ENCODE data around the gene GPR31.

The GPR31 gene

GRCh38 chr6:167122041-167122826, 35.5 kb downstream of the GPR31 start:
- DNase-seq (no peak), ATAC-seq (no peak)
- Mint-ChIP-seq H3K9me3 (no peaks in the 10 kb centered on the region), H3K4me1 (peaks cover 50% of the 10 kb centered on the region), H3K36me3 (ENCODE audit: low read depth) (no peaks in the 10 kb centered on the region), H3K27ac (peak overlapping the region; percentile 60), H3K4me3 (peak overlapping the region; percentile 9), H3K27me3 (peaks cover 2% of the 10 kb centered on the region)

DNA sequence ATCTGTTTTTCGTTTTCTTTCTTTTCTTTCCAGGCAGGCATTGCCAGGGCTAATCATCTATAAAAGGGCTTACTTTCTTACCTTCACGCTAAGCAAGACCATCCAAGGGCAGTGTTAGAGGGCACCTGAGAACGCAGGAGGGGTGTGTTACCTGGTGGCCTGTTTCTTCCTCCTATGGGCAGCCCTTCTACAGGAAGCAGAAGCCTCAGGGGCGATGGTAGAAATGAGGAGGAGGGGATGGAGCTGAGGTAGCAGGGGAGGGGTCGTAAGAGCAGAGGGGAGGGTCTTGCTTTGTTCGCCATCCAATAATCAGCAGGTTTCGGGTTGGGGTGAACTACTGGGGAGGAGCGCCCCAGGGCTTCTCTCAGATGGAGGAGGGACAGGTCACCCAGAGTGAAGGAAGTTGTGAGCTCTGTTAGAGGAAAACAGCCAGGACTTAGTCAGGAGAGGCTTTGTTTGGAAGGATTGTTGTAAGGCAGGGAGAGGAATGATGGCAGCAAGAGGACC, 36.4 kb downstream of the GPR31 start:
- no peaks in the 10 kb centered on the region for H3K36me3 Mint-ChIP-seq (ENCODE audit: low read depth)
- H3K4me1 Mint-ChIP-seq, result peaks cover 50% of the 10 kb centered on the region
- no peaks in the 10 kb centered on the region for H3K9me3 Mint-ChIP-seq
- H3K27me3 Mint-ChIP-seq, result peaks cover 2% of the 10 kb centered on the region
- H3K27ac Mint-ChIP-seq, result peak overlapping the region; percentile 68
- no peak for DNase-seq
- peak overlapping the region; percentile 6 for H3K4me3 Mint-ChIP-seq
- ATAC-seq, result no peak

DNA sequence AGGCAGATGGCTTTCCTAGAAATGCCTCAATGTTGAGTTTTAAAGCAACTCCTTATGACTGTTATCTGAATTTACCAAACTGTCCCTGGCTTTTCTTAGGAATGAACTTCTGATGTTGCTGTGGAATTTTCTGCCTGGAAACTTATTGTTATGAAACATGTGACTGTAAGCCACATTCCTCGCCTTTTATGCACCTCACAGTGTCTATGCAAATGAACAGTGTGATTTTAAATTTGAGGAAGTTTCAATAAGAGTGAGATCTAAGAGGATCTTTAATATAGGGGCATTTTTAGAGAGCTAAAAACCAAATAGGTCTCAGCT, 37.2 kb downstream of the GPR31 start:
- H3K27ac Mint-ChIP-seq, result peak overlapping the region; percentile 47
- ATAC-seq (no peak), DNase-seq (no peak)
- peak overlapping the region; percentile 47 for H3K4me3 Mint-ChIP-seq
- H3K36me3 Mint-ChIP-seq (ENCODE audit: low read depth), result no peaks in the 10 kb centered on the region
- H3K4me1 Mint-ChIP-seq, result peaks cover 55% of the 10 kb centered on the region
- H3K9me3 Mint-ChIP-seq, result no peaks in the 10 kb centered on the region
- peaks cover 2% of the 10 kb centered on the region for H3K27me3 Mint-ChIP-seq

DNA sequence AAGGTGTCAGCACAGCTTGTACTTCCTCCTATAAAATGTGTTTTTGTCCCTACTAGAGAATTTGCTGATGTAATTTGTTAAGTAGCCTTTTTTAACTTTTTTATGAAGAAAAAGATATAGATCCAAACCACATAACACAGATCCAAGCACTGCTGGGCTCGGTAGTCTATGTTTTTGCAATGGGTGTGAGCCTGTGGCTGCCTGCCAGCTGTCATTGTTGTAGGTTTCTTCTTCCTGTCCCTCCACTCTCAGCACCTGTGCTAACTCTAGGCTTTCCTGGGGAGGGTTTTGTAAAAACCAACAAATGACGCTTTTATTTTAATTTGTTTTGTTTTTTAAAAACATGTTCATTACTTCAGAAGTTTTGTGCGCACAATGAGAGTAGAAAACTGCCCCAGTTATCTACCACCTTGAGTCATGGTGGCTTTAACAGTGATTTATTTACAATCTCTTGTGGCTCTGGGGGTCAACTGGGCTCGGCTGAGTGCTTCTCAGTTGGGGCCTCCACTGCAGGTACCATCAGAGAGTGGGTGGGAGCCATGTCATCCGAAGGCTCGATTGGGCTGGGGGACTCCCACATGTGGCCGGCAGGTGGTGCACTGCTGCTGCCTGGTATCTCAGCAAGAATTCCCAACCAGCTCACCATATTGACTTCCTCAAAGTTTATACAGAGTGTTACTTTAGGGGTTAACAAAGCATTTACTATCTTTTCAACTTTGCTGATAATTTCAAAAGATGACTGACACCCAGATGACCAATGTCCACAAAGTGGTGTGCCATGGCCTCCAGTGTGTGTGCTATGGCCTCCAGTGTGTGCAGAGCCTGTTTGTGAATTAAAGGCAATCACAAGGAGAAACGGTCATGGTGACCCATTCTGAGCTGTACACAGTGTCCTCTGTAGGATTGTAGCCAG, 37.9 kb downstream of the GPR31 start:
- no peaks in the 10 kb centered on the region for H3K36me3 Mint-ChIP-seq (ENCODE audit: low read depth)
- H3K9me3 Mint-ChIP-seq, result no peaks in the 10 kb centered on the region
- no peak overlapping the region for H3K27ac Mint-ChIP-seq
- peak; percentile 13 for ATAC-seq
- peaks cover 2% of the 10 kb centered on the region for H3K27me3 Mint-ChIP-seq
- H3K4me1 Mint-ChIP-seq, result peaks cover 61% of the 10 kb centered on the region
- H3K4me3 Mint-ChIP-seq, result no peak overlapping the region
- DNase-seq, result no peak

DNA sequence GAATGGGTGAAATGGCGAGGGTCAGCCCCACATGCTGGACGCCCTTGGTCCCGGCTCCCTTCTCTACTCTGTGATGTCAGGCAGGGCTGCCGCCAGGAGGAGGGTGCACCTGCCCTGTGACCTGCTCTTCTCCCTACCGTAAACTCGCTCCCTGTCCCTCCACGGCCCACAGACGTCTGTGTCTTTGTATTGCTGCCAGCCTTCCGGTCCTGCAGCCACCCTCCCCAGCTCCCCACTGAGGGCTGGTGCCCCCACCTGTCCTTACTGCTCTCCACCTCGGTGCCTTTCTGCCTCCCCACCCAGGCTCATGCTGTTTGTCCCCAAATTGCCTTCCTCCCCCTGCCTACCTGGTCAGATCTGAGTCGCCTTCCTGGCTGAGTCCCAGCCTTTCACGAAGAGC, 38.9 kb downstream of the GPR31 start:
- H3K27ac Mint-ChIP-seq, result peak overlapping the region; percentile 54
- H3K9me3 Mint-ChIP-seq, result no peaks in the 10 kb centered on the region
- H3K4me3 Mint-ChIP-seq, result peak overlapping the region; percentile 13
- H3K27me3 Mint-ChIP-seq, result peaks cover 2% of the 10 kb centered on the region
- peaks cover 67% of the 10 kb centered on the region for H3K4me1 Mint-ChIP-seq
- ATAC-seq (no peak), DNase-seq (no peak)
- no peaks in the 10 kb centered on the region for H3K36me3 Mint-ChIP-seq (ENCODE audit: low read depth)

DNA sequence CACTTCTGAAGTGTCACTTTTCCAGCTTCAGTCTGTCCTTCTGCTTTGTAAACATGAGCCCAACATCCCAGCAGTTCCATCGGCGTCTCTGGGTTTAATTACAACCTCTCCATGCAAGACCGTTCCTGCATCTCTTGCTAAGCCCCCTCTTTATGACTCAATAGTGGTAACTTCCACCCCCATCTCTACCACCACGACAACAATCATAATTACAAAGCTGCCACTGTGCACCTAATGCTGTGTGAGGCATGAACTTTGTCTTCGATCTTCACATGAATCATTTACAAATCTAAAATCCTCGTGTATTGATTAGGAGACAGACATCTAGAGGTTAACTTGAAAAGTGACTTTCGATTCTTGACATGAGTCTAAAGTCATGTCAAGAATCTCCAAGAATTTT, 39.8 kb downstream of the GPR31 start:
- ATAC-seq, result no peak
- DNase-seq, result no peak
- Mint-ChIP-seq H3K27me3 (peaks cover 2% of the 10 kb centered on the region), H3K9me3 (no peaks in the 10 kb centered on the region), H3K4me3 (no peak overlapping the region), H3K36me3 (ENCODE audit: low read depth) (no peaks in the 10 kb centered on the region), H3K4me1 (peaks cover 65% of the 10 kb centered on the region), H3K27ac (peak overlapping the region; percentile 3)

GRCh38 chr6:167116838-167117228, 40.9 kb downstream of the GPR31 start:
- Mint-ChIP-seq H3K9me3 (no peaks in the 10 kb centered on the region), H3K36me3 (ENCODE audit: low read depth) (no peaks in the 10 kb centered on the region), H3K4me1 (peaks cover 67% of the 10 kb centered on the region), H3K27me3 (peaks cover under 1% of the 10 kb centered on the region), H3K27ac (no peak overlapping the region), H3K4me3 (no peak overlapping the region)
- no peak for ATAC-seq
- DNase-seq, result no peak

GRCh38 chr6:167116109-167116837, 41.5 kb downstream of the GPR31 start:
- H3K27me3 Mint-ChIP-seq, result no peaks in the 10 kb centered on the region
- ATAC-seq (no peak), DNase-seq (no peak)
- H3K9me3 Mint-ChIP-seq, result no peaks in the 10 kb centered on the region
- H3K27ac Mint-ChIP-seq, result no peak overlapping the region
- no peak overlapping the region for H3K4me3 Mint-ChIP-seq
- H3K4me1 Mint-ChIP-seq, result peaks cover 65% of the 10 kb centered on the region
- H3K36me3 Mint-ChIP-seq (ENCODE audit: low read depth), result no peaks in the 10 kb centered on the region

DNA sequence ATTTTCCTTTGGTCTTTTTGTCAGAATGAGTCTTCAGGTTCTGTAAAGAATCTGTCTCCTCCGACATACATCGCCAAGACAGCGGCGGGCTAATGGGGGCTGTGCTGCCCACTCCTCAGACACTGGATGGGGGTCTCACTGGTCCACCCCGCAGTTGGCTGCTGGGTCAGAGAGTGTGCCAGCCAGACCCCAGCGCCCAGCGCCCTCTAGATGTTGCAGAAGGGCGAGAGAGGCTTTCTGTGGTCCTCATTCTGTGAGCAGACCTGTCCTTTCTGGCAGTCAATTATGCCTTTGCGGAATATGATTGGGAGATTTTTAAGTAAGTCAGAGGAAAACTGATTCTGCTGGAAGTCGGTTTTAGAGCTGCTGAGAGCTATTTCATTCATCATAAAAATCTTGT, 42.7 kb downstream of the GPR31 start:
- DNase-seq, result no peak
- Mint-ChIP-seq H3K36me3 (ENCODE audit: low read depth) (no peaks in the 10 kb centered on the region), H3K9me3 (no peaks in the 10 kb centered on the region), H3K27me3 (no peaks in the 10 kb centered on the region), H3K27ac (peak overlapping the region; percentile 76), H3K4me3 (peak overlapping the region; percentile 3), H3K4me1 (peaks cover 67% of the 10 kb centered on the region)
- ATAC-seq, result no peak

DNA sequence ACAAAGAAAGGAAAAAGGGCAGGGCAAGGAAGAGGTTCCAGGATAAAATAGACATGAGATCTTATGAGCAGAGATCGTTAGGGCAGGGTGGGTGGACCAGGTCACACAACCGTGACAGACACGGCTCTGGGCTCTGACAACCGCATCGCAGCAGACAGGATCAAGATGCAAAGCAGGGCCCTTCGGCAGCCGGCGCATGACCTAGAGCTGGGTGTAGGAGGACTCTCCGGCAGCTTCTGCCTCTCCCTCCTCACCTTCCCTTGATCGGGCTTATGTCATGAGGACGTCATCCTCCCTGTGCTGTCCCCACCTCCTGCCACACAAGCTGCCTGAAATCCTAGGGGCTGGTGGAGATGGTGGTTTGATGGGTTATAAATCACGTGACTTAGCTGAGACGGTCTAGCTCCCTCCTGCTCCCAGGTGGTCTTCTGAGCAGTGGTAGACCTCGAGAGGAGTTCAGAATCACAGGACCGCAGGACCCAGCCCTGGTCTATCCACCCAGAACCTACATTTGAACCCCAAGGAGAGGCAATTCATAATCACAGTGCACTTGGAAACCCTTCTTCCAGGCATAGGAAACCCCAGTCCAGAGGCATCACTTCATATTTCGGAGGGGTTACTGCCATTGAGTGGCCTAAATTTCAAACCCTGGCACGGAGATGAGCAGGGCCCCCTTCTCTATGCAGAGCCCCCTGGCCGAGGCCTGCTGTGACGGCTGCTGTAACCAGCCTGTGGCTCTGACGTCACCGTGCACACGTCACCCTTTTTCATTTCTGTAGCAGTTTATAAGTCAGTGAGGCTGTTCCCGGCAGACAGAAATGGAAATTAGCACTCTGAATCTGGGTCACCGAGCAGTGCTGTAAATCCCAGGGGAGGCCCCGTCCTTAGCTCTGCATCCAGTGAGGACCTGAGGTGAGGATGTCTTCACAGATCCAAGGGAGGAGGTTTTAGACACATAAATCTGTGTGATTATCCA, 43.6 kb downstream of the GPR31 start:
- H3K9me3 Mint-ChIP-seq, result no peaks in the 10 kb centered on the region
- no peaks in the 10 kb centered on the region for H3K36me3 Mint-ChIP-seq (ENCODE audit: low read depth)
- peak; percentile 51 for ATAC-seq
- peak; percentile 45 for DNase-seq
- H3K27ac Mint-ChIP-seq, result peak overlapping the region; percentile 76
- peak overlapping the region; percentile 32 for H3K4me3 Mint-ChIP-seq
- H3K27me3 Mint-ChIP-seq, result no peaks in the 10 kb centered on the region
- peaks cover 64% of the 10 kb centered on the region for H3K4me1 Mint-ChIP-seq

GRCh38 chr6:167113047-167113754, 44.6 kb downstream of the GPR31 start:
- Mint-ChIP-seq H3K4me3 (peak overlapping the region; percentile 63), H3K4me1 (peaks cover 55% of the 10 kb centered on the region), H3K36me3 (ENCODE audit: low read depth) (no peaks in the 10 kb centered on the region), H3K9me3 (no peaks in the 10 kb centered on the region), H3K27ac (peak overlapping the region; percentile 30), H3K27me3 (no peaks in the 10 kb centered on the region)
- DNase-seq (no peak), ATAC-seq (no peak)

DNA sequence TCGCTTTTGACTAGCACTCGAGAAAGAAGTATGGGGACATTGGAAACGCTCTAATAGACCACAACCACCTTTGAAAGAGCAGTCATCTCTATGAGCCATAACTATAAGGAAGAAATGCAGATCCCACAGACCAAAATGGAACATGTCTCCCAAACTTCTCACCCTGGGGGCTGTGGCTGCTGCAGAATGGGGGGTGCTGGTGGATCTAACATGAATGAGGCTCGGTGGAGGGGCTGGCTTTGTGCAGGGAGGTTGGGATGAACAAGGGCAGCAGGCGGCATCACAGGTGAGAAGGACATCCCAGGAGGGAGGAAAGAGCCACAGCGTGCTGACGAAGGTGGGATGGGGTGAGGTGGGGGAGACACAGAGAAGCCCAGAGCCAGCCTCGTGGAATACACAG, 45.4 kb downstream of the GPR31 start:
- H3K4me1 Mint-ChIP-seq, result peaks cover 51% of the 10 kb centered on the region
- H3K36me3 Mint-ChIP-seq (ENCODE audit: low read depth), result no peaks in the 10 kb centered on the region
- peak overlapping the region; percentile 66 for H3K27ac Mint-ChIP-seq
- DNase-seq, result no peak
- peak overlapping the region; percentile 63 for H3K4me3 Mint-ChIP-seq
- no peaks in the 10 kb centered on the region for H3K9me3 Mint-ChIP-seq
- ATAC-seq, result no peak
- H3K27me3 Mint-ChIP-seq, result no peaks in the 10 kb centered on the region

GRCh38 chr6:167111597-167111996, 46.2 kb downstream of the GPR31 start:
- H3K4me3 Mint-ChIP-seq, result peak overlapping the region; percentile 63
- no peaks in the 10 kb centered on the region for H3K36me3 Mint-ChIP-seq (ENCODE audit: low read depth)
- ATAC-seq, result peak; percentile 42
- H3K4me1 Mint-ChIP-seq, result peaks cover 51% of the 10 kb centered on the region
- peak overlapping the region; percentile 43 for H3K27ac Mint-ChIP-seq
- H3K9me3 Mint-ChIP-seq, result no peaks in the 10 kb centered on the region
- H3K27me3 Mint-ChIP-seq, result no peaks in the 10 kb centered on the region
- DNase-seq, result no peak

All from activated naive CD8-positive, alpha-beta T cell treated with anti-CD3 and anti-CD28 coated beads, Interleukin-2, amount 50 U/mL, for 24 hours (primary cell).